ENCODE data around the gene MERTK.
"Not testable (repeated sequence)": the region's sequence is repeated elsewhere in the genome, so short reads cannot be mapped to it uniquely, and the experiment has no call there.

MERTK gene

GRCh38 chr2:111946294-111947114 lies 48.1 kb downstream of the MERTK start:
- peak; percentile 42 for DNase-seq (ENCODE audit: low spot score)

- DNase-seq (ENCODE audit: low spot score), result no peak
Observed at GRCh38 chr2:111947219-111947618, 48.8 kb downstream of the MERTK start.

- no peak for DNase-seq (ENCODE audit: low spot score)
Observed at GRCh38 chr2:111948832-111949231, 50.4 kb downstream of the MERTK start.

GRCh38 chr2:111950236-111950635 lies 51.8 kb downstream of the MERTK start:
- DNase-seq (ENCODE audit: low spot score), result no peak

GRCh38 chr2:111951486-111951885 lies 53.1 kb downstream of the MERTK start:
- DNase-seq (ENCODE audit: low spot score), result no peak

- DNase-seq (ENCODE audit: low spot score), result no peak
Observed at GRCh38 chr2:111952871-111953452, 54.6 kb downstream of the MERTK start.

- no peak for DNase-seq (ENCODE audit: low spot score)
Observed at GRCh38 chr2:111954602-111955332, 56.4 kb downstream of the MERTK start.

GRCh38 chr2:111957872-111958354 lies 59.5 kb downstream of the MERTK start:
- no peak for DNase-seq (ENCODE audit: low spot score)

- DNase-seq (ENCODE audit: low spot score), result no peak
Observed at GRCh38 chr2:111958901-111959300, 60.5 kb downstream of the MERTK start.

- DNase-seq (ENCODE audit: low spot score), result no peak
Observed at GRCh38 chr2:111961663-111962062, 63.3 kb downstream of the MERTK start.

GRCh38 chr2:111963086-111963485 lies 64.7 kb downstream of the MERTK start:
- DNase-seq (ENCODE audit: low spot score), result not testable (repeated sequence)

- not testable (repeated sequence) for DNase-seq (ENCODE audit: low spot score)
Observed at GRCh38 chr2:111963508-111963907, 65.1 kb downstream of the MERTK start.

GRCh38 chr2:111965062-111965461 lies 66.7 kb downstream of the MERTK start:
- DNase-seq (ENCODE audit: low spot score), result no peak

GRCh38 chr2:111966241-111966640 lies 67.8 kb downstream of the MERTK start:
- DNase-seq (ENCODE audit: low spot score), result no peak

- DNase-seq (ENCODE audit: low spot score), result no peak
Observed at GRCh38 chr2:111967018-111967417, 68.6 kb downstream of the MERTK start.

GRCh38 chr2:111970453-111970852 lies 72.0 kb downstream of the MERTK start:
- DNase-seq (ENCODE audit: low spot score), result no peak

- DNase-seq (ENCODE audit: low spot score), result peak; percentile 28
Observed at GRCh38 chr2:111972955-111973565, 74.7 kb downstream of the MERTK start.

GRCh38 chr2:111973701-111974100 lies 75.3 kb downstream of the MERTK start:
- no peak for DNase-seq (ENCODE audit: low spot score)

- DNase-seq (ENCODE audit: low spot score), result peak; percentile 100
Observed at GRCh38 chr2:111975053-111975552, 76.7 kb downstream of the MERTK start.

GRCh38 chr2:111975819-111976218 lies 77.4 kb downstream of the MERTK start:
- DNase-seq (ENCODE audit: low spot score), result no peak

- DNase-seq (ENCODE audit: low spot score), result no peak
Observed at GRCh38 chr2:111977240-111977639, 78.8 kb downstream of the MERTK start.
